WERI-Rb-1 (cell line): ENCODE measurements around the gene ATP6V0E2.
A peak's percentile ranks its signal among the peaks of the same experiment; 100 is the strongest.

Source experiments
- DNase-seq: peaks from one replicate; pipeline ENCODE4 v3.0.0-alpha.2; 2020
- H3K27ac ChIP-seq: fragments of 250-450 bp; sonication (Bioruptor Pico); 2 replicates; pipeline ENCODE4 v1.5.1; 2020; ENCODE audit warnings: mild to moderate bottlenecking, moderate library complexity
- H3K27me3 ChIP-seq: fragments of 250-450 bp; sonication (Bioruptor Pico); 2 replicates; pipeline ENCODE4 v1.5.1; 2021; ENCODE audit warnings: mild to moderate bottlenecking, low read depth, moderate library complexity; ENCODE audit not compliant: insufficient read depth, severe bottlenecking
- H3K36me3 ChIP-seq: fragments of 250-450 bp; sonication (Bioruptor Pico); 2 replicates; pipeline ENCODE4 v1.5.1; 2020; ENCODE audit warnings: mild to moderate bottlenecking, moderate library complexity
- H3K4me3 ChIP-seq: 2 replicates; pipeline ENCODE4 v1.5.1; 2011; ENCODE audit warnings: low read depth, mild to moderate bottlenecking, control low read depth, low read length
- H3K9me3 ChIP-seq: fragments of 250-450 bp; sonication (Bioruptor Pico); 2 replicates; pipeline ENCODE4 v1.5.1; 2021; ENCODE audit warnings: mild to moderate bottlenecking, moderate library complexity; ENCODE audit not compliant: severe bottlenecking
- TF ChIP-seq, protein P1 (sequence below): IDR thresholded peaks from 2 replicates; pipeline ENCODE4 v1.5.1; 2011; ENCODE audit warnings: low read depth, mild to moderate bottlenecking, control low read depth, inconsistent platforms, low read length

The ATP6V0E2 gene

GRCh38 chr7:149867762-149868622 is 5.8 kb upstream of the ATP6V0E2 start:
- Histone ChIP-seq H3K27me3 (no peaks in the 10 kb centered on the region), H3K9me3 (no peaks in the 10 kb centered on the region)
- TF ChIP-seq, protein P1, sequence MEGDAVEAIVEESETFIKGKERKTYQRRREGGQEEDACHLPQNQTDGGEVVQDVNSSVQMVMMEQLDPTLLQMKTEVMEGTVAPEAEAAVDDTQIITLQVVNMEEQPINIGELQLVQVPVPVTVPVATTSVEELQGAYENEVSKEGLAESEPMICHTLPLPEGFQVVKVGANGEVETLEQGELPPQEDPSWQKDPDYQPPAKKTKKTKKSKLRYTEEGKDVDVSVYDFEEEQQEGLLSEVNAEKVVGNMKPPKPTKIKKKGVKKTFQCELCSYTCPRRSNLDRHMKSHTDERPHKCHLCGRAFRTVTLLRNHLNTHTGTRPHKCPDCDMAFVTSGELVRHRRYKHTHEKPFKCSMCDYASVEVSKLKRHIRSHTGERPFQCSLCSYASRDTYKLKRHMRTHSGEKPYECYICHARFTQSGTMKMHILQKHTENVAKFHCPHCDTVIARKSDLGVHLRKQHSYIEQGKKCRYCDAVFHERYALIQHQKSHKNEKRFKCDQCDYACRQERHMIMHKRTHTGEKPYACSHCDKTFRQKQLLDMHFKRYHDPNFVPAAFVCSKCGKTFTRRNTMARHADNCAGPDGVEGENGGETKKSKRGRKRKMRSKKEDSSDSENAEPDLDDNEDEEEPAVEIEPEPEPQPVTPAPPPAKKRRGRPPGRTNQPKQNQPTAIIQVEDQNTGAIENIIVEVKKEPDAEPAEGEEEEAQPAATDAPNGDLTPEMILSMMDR: no peak

DNA sequence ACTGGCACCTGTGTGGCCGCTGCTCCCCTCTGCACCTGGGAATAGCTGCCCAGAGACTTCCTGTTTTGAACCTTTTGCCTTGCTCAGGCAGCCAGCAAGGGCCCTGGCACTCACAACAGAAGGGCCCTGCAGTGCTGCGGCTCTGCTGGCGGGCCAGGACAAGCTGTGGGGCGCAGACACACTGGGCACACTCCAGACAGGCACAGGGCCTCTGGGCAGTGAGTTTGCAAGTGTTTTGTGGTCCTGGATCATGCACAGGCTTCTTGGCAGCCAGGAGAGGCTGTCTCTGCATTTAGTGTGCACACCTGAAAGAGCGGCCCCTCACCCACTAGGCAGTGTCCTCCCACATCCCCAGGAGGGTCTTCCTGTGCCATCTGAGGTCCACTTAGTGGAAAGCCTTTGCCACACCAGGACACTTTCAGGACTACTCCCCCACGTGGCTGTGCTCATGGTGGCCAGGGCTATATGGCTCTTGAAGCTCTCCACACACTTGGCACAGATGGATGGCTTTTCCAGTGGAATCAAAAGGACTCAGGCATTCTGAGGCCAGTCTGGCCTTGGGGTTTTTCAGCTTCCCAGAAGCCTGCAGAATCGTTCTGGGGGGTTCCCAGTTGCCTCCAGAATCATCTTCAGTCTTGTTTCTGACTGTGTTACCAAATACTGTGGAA is 5.0 kb upstream of the ATP6V0E2 start:
- peaks cover 6% of the 10 kb centered on the region for H3K36me3 ChIP-seq
- H3K27me3 ChIP-seq: no peaks in the 10 kb centered on the region
- no peak overlapping the region for H3K27ac ChIP-seq
- H3K9me3 ChIP-seq: no peaks in the 10 kb centered on the region
- no peak overlapping the region for H3K4me3 ChIP-seq
- TF ChIP-seq, protein P1: no peak
- DNase-seq: no peak

More at GRCh38 chr7:149867762-149868622, 5.8 kb upstream of the ATP6V0E2 start:
- peak; percentile 5 for DNase-seq
- Histone ChIP-seq H3K4me3 (no peak overlapping the region), H3K27ac (no peak overlapping the region), H3K36me3 (peaks cover 6% of the 10 kb centered on the region)

- Histone ChIP-seq H3K4me3 (no peak overlapping the region), H3K9me3 (no peaks in the 10 kb centered on the region), H3K27ac (no peak overlapping the region), H3K27me3 (no peaks in the 10 kb centered on the region), H3K36me3 (peaks cover 6% of the 10 kb centered on the region)
- TF ChIP-seq, protein P1: no peak
- no peak for DNase-seq
These were observed 4.5 kb upstream of the ATP6V0E2 start for GRCh38 chr7:149869291-149869650.

DNA sequence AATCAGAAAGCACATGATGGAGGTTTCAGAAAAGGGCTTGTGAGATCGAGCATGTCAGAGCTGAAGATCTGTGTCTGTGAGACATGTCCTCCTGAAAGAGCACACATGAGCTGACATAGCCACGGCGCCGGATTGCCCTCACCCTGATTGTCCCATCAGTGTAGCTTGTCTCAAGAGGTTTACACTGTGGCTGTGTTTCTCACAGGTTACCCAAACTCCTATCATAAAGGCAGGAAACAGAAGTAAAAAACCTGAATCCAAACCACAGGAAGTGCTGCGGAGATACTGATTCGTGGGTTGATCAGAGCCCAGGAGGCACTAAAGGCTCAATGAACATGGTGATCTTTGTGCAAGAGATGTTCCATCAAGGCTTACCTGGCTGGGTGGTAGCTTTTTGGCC is 3.9 kb upstream of the ATP6V0E2 start:
- peaks cover 6% of the 10 kb centered on the region for H3K36me3 ChIP-seq
- TF ChIP-seq, protein P1: no peak
- H3K27me3 ChIP-seq: no peaks in the 10 kb centered on the region
- no peak for DNase-seq
- no peak overlapping the region for H3K4me3 ChIP-seq
- no peaks in the 10 kb centered on the region for H3K9me3 ChIP-seq
- H3K27ac ChIP-seq: no peak overlapping the region

GRCh38 chr7:149870274-149870673 is 3.5 kb upstream of the ATP6V0E2 start:
- no peak for DNase-seq
- H3K36me3 ChIP-seq: peaks cover 6% of the 10 kb centered on the region
- TF ChIP-seq, protein P1: no peak
- H3K9me3 ChIP-seq: no peaks in the 10 kb centered on the region
- no peaks in the 10 kb centered on the region for H3K27me3 ChIP-seq
- H3K4me3 ChIP-seq: no peak overlapping the region
- H3K27ac ChIP-seq: no peak overlapping the region; the same call in 1 of the 2 replicates
